NCI-H82 (cell line): ENCODE data around the gene SUMF1.
"Not testable (repeated sequence)": the region's sequence is repeated elsewhere in the genome, so short reads cannot be mapped to it uniquely, and the experiment has no call there.

Source experiments
- DNase-seq: peaks from one replicate; lab custom pipeline; 2025; lab: John Stamatoyannopoulos, UW

SUMF1 gene

GRCh38 chr3:4335840-4336562 is 131.1 kb downstream of the SUMF1 start:
- DNase-seq, result no peak

GRCh38 chr3:4334548-4334947 is 132.5 kb downstream of the SUMF1 start:
- DNase-seq, result no peak

GRCh38 chr3:4332991-4333390 is 134.1 kb downstream of the SUMF1 start:
- no peak for DNase-seq

DNA sequence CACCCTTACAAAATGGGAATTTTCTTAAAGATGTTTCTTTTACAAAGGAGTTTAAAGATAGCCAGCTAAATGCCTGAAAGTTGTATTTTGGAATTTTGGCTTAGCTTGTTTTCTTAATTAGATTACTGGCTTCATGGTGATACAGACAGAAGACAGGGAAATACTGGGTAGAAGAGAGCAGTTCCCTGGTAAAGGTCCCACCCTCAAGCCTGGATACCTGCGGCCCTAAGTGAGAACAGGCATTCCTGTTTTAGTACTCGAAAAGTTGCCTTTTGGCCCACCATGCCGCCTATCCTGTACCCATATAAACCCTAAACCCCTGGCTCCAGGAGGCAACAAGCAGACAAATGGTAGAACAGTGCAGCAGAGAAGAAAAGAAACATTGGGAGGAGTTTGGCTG is 134.5 kb downstream of the SUMF1 start:
- no peak for DNase-seq

DNA sequence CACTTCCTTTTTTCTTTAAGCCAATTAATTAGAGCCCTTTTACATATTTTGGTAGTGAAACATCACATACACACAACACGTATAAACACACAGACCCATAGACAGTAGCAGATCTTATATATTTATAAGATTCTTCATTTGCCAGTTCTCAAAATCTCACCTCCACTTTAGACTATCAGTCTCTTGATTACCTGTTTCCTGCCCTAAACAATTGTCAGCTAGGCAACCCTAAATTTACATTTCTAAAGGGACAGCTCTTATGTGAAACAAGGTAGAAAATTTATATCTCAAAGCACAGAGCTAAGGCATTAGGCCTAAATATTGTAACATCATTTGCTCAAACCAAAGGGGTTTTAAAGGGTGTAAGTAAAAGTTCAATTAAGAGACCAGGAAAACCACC is 135.0 kb downstream of the SUMF1 start:
- DNase-seq, result no peak

DNA sequence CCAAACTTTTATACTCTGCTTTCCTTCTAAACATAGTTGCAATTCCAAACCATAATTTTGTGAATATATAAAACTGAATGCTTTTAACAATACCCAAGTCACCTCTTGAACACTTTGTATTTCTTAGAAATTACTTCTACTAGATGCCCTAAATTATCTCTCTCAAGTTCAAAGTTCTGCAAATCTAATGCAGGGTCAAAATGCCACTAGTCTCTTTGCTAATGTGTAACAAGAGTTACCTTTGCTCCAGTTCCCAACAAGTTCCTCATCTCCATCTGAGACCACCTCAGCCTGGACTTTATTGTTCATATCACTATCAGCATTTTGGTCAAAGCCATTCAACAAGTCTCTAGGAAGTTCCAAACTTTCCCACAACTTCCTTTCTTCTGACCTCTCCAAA is 137.3 kb downstream of the SUMF1 start:
- DNase-seq, result not testable (repeated sequence)

GRCh38 chr3:4326868-4327267 is 140.2 kb downstream of the SUMF1 start:
- DNase-seq, result no peak

DNA sequence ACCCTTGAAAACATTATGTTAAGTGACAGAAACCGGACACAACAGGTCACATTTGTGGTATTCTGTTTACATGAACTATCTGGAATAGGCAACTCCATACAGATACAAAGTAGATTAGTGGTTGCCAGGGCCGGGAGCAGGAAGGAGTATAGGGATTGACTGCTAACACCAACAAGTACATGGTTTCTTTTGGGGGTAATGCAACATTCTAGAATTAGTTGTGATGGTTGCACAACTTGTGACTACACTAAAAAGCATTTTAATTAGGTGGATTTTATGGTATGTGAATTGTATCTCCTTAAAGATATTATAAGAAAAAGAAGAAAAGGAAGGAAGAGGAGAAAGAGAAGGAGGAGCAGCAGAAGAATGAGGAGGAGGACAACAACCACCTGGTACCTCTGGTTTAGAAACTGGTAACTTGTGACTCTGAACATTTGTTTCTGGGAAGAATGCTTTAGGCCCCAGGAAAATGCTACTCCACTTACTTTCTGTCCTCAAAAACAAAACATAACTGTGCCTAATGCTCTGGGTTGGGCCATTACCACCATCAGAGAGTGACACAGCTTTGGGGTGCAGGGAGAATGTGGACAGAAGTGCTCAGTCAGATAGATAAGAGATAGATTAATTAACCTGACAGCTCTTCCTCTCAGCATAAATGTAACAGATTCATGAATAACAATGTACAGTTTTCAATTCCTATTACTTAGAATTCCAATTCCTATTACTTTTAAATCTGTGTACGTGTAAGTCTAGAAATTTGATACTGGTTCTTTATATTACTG is 143.6 kb downstream of the SUMF1 start:
- no peak for DNase-seq

DNA sequence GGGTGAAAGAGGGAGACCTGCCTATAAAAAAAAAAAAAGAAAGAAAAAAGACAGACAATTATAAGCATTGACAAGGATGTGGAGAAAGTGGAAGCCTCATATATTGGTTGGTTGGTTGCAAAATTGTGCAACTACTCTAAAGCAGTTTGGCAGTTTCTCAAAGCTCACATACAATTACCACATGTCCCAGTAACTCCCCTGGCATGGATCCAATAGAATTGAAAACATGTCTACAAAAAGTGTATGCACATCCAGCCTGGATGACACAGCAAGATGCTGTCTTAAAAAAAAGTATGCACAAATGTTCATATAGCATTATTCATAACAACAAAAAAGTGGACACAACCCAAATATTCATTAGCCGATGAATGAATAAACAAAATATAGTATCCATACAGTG is 144.4 kb downstream of the SUMF1 start:
- no peak for DNase-seq

DNA sequence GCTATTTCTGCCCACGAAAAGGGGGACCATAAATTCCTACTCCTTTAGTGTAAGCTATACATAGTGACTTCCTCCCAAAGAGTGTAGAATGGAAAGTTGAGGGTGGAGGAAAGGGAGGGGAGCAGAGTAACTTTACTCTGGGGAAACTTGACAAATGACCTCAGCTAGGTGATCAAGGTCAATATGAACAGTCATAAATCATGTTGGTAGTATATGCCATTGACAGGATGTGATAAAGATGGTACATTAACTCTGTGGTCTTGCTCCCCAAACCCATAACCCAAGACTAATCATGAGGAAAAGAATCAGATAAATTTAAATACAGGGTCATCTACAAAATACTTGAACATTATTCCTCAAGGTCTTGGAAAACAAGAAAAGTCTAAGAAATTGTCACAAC is 145.3 kb downstream of the SUMF1 start:
- DNase-seq, result no peak

DNA sequence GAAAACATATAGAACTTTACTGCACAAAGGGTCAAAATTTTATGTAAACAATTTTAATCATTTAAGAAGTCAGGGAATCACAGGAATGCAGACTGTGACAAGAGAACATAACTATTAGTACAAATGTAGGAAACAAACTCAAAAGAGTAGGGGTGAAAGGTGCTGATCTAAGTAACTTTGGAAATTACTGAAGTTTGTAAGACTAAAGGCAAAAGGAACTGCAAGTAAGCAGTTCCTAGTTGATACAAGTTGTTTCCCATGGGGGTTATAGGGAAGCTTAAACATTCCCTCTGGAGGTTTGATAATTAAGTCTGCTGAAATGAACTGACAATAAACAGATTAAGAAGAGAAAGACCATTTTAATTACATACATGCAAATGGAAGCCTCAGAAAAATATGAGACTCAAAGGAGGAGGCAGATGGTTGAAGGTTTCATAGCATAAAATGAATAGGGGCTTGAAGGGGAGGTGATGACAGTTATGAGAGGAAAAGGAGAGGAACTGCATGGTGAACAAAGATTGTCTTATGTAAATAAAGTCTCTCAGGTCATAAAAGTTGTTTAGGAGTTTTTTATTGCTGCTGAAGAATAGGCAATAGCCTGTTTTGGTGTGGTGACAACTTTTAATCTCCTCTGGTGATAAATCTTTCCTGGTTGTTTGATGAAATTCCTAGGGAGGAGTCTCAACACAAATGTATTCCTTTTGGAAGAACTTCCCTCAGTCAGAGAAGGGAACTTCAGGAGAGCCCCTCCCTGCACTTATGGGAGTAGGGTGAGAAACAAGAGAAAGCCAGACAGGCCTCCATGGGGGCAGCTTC is 146.8 kb downstream of the SUMF1 start:
- DNase-seq, result no peak

DNA sequence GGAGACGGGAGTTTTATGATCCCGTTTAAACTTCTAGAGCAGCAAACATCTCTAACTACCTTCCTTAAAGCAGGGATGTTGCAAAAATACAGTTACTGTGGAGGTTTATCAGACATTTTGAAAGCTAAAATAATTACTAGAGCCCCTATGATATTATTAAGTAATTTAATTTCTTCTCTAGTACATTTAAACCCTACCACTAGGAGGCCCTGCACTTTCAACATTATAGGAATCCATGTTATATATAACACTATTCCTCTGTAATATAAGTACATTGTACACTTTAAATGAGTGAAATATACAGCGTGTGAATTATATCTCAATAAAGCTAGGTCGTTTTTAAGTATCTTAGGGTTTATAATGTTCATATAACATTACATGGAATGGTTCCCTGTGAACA is 152.4 kb downstream of the SUMF1 start:
- DNase-seq, result no peak

GRCh38 chr3:4313606-4314293 is 153.3 kb downstream of the SUMF1 start:
- no peak for DNase-seq

- no peak for DNase-seq
Observed at GRCh38 chr3:4311496-4311895, 155.6 kb downstream of the SUMF1 start.
